Astrocyte (in vitro differentiated cells and primary cell): ENCODE data around the gene SOX14. TPM values are rescaled to one million over a fixed set of nuclear protein-coding genes. Genes with fewer than 3 reads are reported as not detected.
A peak's percentile ranks its signal among the peaks of the same experiment; 100 is the strongest.

Experiments used
- DNase-seq: peaks from one replicate; pipeline ENCODE4 v3.0.0-alpha.2; 2010; ENCODE audit warnings: low read depth
- FAIRE-seq: peaks from 2 replicates; lab custom pipeline; 2011; peaks lifted over from hg19 to GRCh38; lab: Jason Lieb, UNC
- H2AFZ ChIP-seq: 2 replicates; pipeline ENCODE4 v1.6.0; 2012; ENCODE audit warnings: low read depth, low read length, inconsistent platforms
- H3K27ac ChIP-seq: 2 replicates; pipeline ENCODE4 v1.5.1; 2011; ENCODE audit warnings: low read depth, low read length, inconsistent platforms
- H3K27me3 ChIP-seq: 2 replicates; pipeline ENCODE4 v1.6.0; 2011; ENCODE audit warnings: low read length, inconsistent platforms; ENCODE audit not compliant: insufficient read depth
- H3K36me3 ChIP-seq: 2 replicates; pipeline ENCODE4 v1.5.1; 2011; ENCODE audit warnings: low read length, inconsistent platforms; ENCODE audit not compliant: insufficient read depth
- H3K4me1 ChIP-seq: 2 replicates; pipeline ENCODE4 v1.5.1; 2011; ENCODE audit warnings: low read length, inconsistent platforms; ENCODE audit not compliant: insufficient read depth
- H3K4me2 ChIP-seq: 2 replicates; pipeline ENCODE4 v1.6.0; 2012; ENCODE audit warnings: low read length, inconsistent platforms
- H3K4me3 ChIP-seq: 2 replicates; pipeline ENCODE4 v1.5.1; 2011; ENCODE audit warnings: low read depth, mild to moderate bottlenecking, low read length, inconsistent platforms; ENCODE audit not compliant: insufficient read depth
- H3K79me2 ChIP-seq: 2 replicates; pipeline ENCODE4 v1.6.0; 2012; ENCODE audit warnings: mild to moderate bottlenecking, low read length, inconsistent platforms; ENCODE audit not compliant: insufficient read depth
- H3K9ac ChIP-seq: 2 replicates; pipeline ENCODE4 v1.6.0; 2012; ENCODE audit warnings: mild to moderate bottlenecking, low read length, inconsistent platforms
- H3K9me3 ChIP-seq: 2 replicates; pipeline ENCODE4 v1.5.1; 2012; ENCODE audit warnings: low read depth, mild to moderate bottlenecking, low read length, inconsistent platforms; ENCODE audit not compliant: insufficient read depth
- H4K20me1 ChIP-seq: 2 replicates; pipeline ENCODE4 v1.6.0; 2012; ENCODE audit warnings: low read length, inconsistent platforms; ENCODE audit not compliant: insufficient read depth
- H3K27ac Mint-ChIP-seq: one replicate; pipeline ENCODE4 v1.8.0; 2021; ENCODE audit warnings: mild to moderate bottlenecking, mixed read lengths; ENCODE audit not compliant: unreplicated experiment
- H3K27me3 Mint-ChIP-seq: one replicate; pipeline ENCODE4 v1.8.0; 2021; ENCODE audit warnings: low read depth, mixed read lengths; ENCODE audit not compliant: unreplicated experiment
- H3K36me3 Mint-ChIP-seq: one replicate; pipeline ENCODE4 v1.8.0; 2021; ENCODE audit warnings: low read depth, mixed read lengths; ENCODE audit not compliant: unreplicated experiment
- H3K4me1 Mint-ChIP-seq: one replicate; pipeline ENCODE4 v1.8.0; 2021; ENCODE audit warnings: low read depth, mixed read lengths; ENCODE audit not compliant: unreplicated experiment
- H3K4me3 Mint-ChIP-seq: one replicate; pipeline ENCODE4 v1.8.0; 2021; ENCODE audit warnings: mild to moderate bottlenecking, moderate library complexity, mixed read lengths; ENCODE audit not compliant: unreplicated experiment
- H3K9me3 Mint-ChIP-seq: one replicate; pipeline ENCODE4 v1.8.0; 2021; ENCODE audit warnings: mild to moderate bottlenecking, mixed read lengths; ENCODE audit not compliant: unreplicated experiment
- CTCF ChIP-seq: IDR thresholded peaks from 2 replicates; pipeline ENCODE4 v1.5.1; 2011; ENCODE audit warnings: low read depth, mild to moderate bottlenecking, inconsistent platforms, low read length, moderate library complexity; ENCODE audit not compliant: insufficient read depth
- EZH2 ChIP-seq: IDR thresholded peaks from 2 replicates; pipeline ENCODE4 v1.6.1; 2012; ENCODE audit warnings: mild to moderate bottlenecking, low read length, inconsistent platforms; ENCODE audit not compliant: insufficient read depth
- total RNA-seq: library from RNA; stranded (reverse); gene quantifications from 2 replicates; pipeline ENCODE4 v1.2.1, GENCODE V29; 2021

SOX14 gene
- total RNA-seq, 1 donor from 2014 or later, result 0.09 TPM

DNA sequence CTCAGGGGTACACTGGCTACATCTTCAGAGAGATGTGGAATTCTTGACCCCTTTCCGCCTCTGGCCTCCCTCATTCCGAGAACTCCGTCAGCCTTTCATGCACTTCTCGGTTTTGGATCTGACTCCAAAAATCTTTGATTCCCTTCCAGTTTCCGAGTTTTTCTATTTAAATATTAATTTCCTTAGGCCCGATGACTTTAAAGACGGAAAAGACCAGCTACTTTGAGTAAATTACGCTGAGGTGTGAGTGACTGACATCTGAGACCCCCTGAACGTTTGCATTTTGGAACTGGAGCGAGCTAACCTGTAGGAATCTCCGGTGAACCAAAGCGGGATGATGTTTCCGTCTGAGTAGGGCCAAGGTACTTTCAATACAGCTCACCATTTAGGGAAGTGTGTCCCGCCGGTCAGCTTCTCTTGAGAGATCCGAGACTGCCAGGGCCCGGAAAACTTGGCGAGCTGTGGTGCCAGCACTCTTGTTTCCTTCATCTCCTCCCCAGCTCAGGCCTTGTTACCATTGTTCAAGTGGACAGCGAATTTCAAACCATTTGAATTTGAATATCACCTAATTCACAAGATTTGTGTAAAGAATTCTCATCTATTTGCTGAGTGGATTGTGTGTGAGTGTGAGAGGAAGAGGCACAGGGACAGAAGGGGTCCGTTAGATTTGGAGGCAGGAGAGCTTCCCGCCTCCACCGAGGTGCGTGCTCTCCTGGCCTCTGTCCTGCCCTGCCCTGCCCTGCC lies 5.4 kb downstream of the SOX14 start:
- Histone ChIP-seq H3K9ac (no peak overlapping the region), H2AFZ (no peak overlapping the region), H4K20me1 (no peaks in the 10 kb centered on the region), H3K9me3 (peaks cover 2% of the 10 kb centered on the region), H3K4me3 (no peak overlapping the region), H3K4me2 (no peak overlapping the region), H3K27ac (no peak overlapping the region), H3K79me2 (no peaks in the 10 kb centered on the region), H3K36me3 (no peaks in the 10 kb centered on the region), H3K27me3 (peaks cover 95% of the 10 kb centered on the region), H3K4me1 (no peaks in the 10 kb centered on the region)
- Mint-ChIP-seq H3K9me3 (peaks cover 13% of the 10 kb centered on the region), H3K27ac (no peak overlapping the region), H3K27me3 (peaks cover 94% of the 10 kb centered on the region), H3K36me3 (no peaks in the 10 kb centered on the region), H3K4me1 (peaks cover 3% of the 10 kb centered on the region), H3K4me3 (no peak overlapping the region)
- TF ChIP-seq CTCF (no peak), EZH2 (peak; percentile 4)
- DNase-seq (no peak), FAIRE-seq (no peak)

DNA sequence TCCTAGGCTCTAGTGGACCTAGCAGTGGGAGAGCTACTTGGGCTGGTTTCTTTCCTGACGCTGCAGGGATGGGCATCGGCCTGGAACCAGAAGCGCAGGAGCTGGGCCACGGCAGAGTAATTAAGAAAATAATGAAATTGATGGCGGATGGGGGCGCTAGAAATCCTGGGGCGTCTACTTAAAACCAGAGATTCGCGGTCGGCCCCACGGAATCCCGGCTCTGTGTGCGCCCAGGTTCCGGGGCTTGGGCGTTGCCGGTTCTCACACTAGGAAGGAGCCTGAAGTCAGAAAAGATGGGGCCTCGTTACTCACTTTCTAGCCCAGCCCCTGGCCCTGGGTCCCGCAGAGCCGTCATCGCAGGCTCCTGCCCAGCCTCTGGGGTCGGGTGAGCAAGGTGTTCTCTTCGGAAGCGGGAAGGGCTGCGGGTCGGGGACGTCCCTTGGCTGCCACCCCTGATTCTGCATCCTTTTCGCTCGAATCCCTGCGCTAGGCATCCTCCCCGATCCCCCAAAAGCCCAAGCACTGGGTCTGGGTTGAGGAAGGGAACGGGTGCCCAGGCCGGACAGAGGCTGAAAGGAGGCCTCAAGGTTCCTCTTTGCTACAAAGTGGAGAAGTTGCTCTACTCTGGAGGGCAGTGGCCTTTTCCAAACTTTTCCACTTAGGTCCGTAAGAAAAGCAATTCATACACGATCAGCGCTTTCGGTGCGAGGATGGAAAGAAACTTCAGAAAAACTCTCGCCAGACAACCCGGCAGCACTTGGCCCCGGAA lies 6.1 kb downstream of the SOX14 start:
- Mint-ChIP-seq H3K4me1 (peaks cover 3% of the 10 kb centered on the region), H3K27ac (no peak overlapping the region), H3K4me3 (no peak overlapping the region), H3K27me3 (peaks cover 95% of the 10 kb centered on the region), H3K36me3 (no peaks in the 10 kb centered on the region), H3K9me3 (peaks cover 13% of the 10 kb centered on the region)
- DNase-seq, result no peak
- Histone ChIP-seq H3K27ac (no peak overlapping the region), H3K4me2 (peak overlapping the region; percentile 35), H3K36me3 (no peaks in the 10 kb centered on the region), H3K27me3 (peaks cover 92% of the 10 kb centered on the region), H2AFZ (no peak overlapping the region), H3K9me3 (peaks cover 2% of the 10 kb centered on the region), H3K9ac (no peak overlapping the region), H3K79me2 (no peaks in the 10 kb centered on the region), H4K20me1 (no peaks in the 10 kb centered on the region), H3K4me1 (no peaks in the 10 kb centered on the region), H3K4me3 (no peak overlapping the region)
- TF ChIP-seq EZH2, result peak; percentile 73
- no peak for TF ChIP-seq CTCF
- no peak for FAIRE-seq
